ENCODE data around the gene KIF5B. TPM values are rescaled to one million over a fixed set of nuclear protein-coding genes. Genes with fewer than 3 reads are reported as not detected.

KIF5B gene
- total and polyA plus RNA-seq, 4 donors = 37.6 to 121 (median 68.0) TPM

GRCh38 chr10:32002531-32002930 is 53.7 kb downstream of the KIF5B start:
- no peak for ATAC-seq (ENCODE audit: insufficient read depth, low FRiP score)
- Histone ChIP-seq H3K9me3 (ENCODE audit: control insufficient read depth in 4 of 4, insufficient read depth in 3 of 4, low read length in 3 of 4) (no peaks in the 10 kb centered on the region), H3K4me1 (ENCODE audit: control insufficient read depth in 5 of 5, insufficient read depth in 5 of 5, low read length in 5 of 5) (peaks cover 0 to 4% (median 0%) of the 10 kb centered on the region in 5 donors), H3K27me3 (ENCODE audit: control insufficient read depth in 3 of 3, insufficient read depth in 3 of 3, low read length in 2 of 3) (no peaks in the 10 kb centered on the region), H3K9ac (ENCODE audit: insufficient read depth in 1 of 2, low read length in 2 of 2) (no peak overlapping the region), H3K27ac (ENCODE audit: low read depth in 1 of 2, low read length in 1 of 2) (no peak overlapping the region), H3K4me3 (no peak overlapping the region), H3K36me3 (ENCODE audit: control insufficient read depth in 4 of 4, insufficient read depth in 4 of 4, low read length in 4 of 4) (no peaks in the 10 kb centered on the region)
- no peak for DNase-seq
- no peak for TF ChIP-seq CTCF (IDR thresholded peaks at IDR 0.05; ENCODE audit: control extremely low read depth, extremely low read depth)
- WGBS, 2 donors = 79 to 97% methylated on average over 1 of the region's 1 CpG

- no peaks in the 10 kb centered on the region for H3K9me3 ChIP-seq (ENCODE audit: control insufficient read depth in 4 of 4, insufficient read depth in 3 of 4, low read length in 3 of 4)
- H3K27ac ChIP-seq (ENCODE audit: low read depth in 1 of 2, low read length in 1 of 2) = no peak overlapping the region
- H3K9ac ChIP-seq (ENCODE audit: insufficient read depth in 1 of 2, low read length in 2 of 2) = no peak overlapping the region
- H3K36me3 ChIP-seq (ENCODE audit: control insufficient read depth in 4 of 4, insufficient read depth in 4 of 4, low read length in 4 of 4) = no peaks in the 10 kb centered on the region
- H3K4me1 ChIP-seq (ENCODE audit: control insufficient read depth in 5 of 5, insufficient read depth in 5 of 5, low read length in 5 of 5) = peaks cover 0 to 4% (median 0%) of the 10 kb centered on the region in 5 donors
- no peaks in the 10 kb centered on the region for H3K27me3 ChIP-seq (ENCODE audit: control insufficient read depth in 3 of 3, insufficient read depth in 3 of 3, low read length in 2 of 3)
- H3K4me3 ChIP-seq = no peak overlapping the region
- WGBS, 2 donors = 52 to 62% methylated on average over 4 of the region's 4 CpGs
- DNase-seq (no peak), ATAC-seq (ENCODE audit: insufficient read depth, low FRiP score) (no peak)
- TF ChIP-seq CTCF (IDR thresholded peaks at IDR 0.05; ENCODE audit: control extremely low read depth, extremely low read depth) = no peak
These were observed 55.3 kb downstream of the KIF5B start for GRCh38 chr10:32000937-32001336.

GRCh38 chr10:31999836-32000235 is 56.4 kb downstream of the KIF5B start:
- Histone ChIP-seq H3K4me1 (ENCODE audit: control insufficient read depth in 5 of 5, insufficient read depth in 5 of 5, low read length in 5 of 5) (peaks cover 0 to 4% (median 0%) of the 10 kb centered on the region in 5 donors), H3K4me3 (no peak overlapping the region), H3K9me3 (ENCODE audit: control insufficient read depth in 4 of 4, insufficient read depth in 3 of 4, low read length in 3 of 4) (no peaks in the 10 kb centered on the region), H3K36me3 (ENCODE audit: control insufficient read depth in 4 of 4, insufficient read depth in 4 of 4, low read length in 4 of 4) (no peaks in the 10 kb centered on the region), H3K27ac (ENCODE audit: low read depth in 1 of 2, low read length in 1 of 2) (no peak overlapping the region), H3K9ac (ENCODE audit: insufficient read depth in 1 of 2, low read length in 2 of 2) (no peak overlapping the region), H3K27me3 (ENCODE audit: control insufficient read depth in 3 of 3, insufficient read depth in 3 of 3, low read length in 2 of 3) (no peaks in the 10 kb centered on the region)
- 92 to 95% methylated on average over 3 of the region's 3 CpGs for WGBS, 2 donors
- no peak for TF ChIP-seq CTCF (IDR thresholded peaks at IDR 0.05; ENCODE audit: control extremely low read depth, extremely low read depth)
- no peak for DNase-seq
- ATAC-seq (ENCODE audit: insufficient read depth, low FRiP score) = no peak

GRCh38 chr10:31999070-31999660 is 57.1 kb downstream of the KIF5B start:
- Histone ChIP-seq H3K4me3 (no peak overlapping the region), H3K27ac (ENCODE audit: low read depth in 1 of 2, low read length in 1 of 2) (no peak overlapping the region), H3K4me1 (ENCODE audit: control insufficient read depth in 5 of 5, insufficient read depth in 5 of 5, low read length in 5 of 5) (peaks cover 0 to 4% (median 0%) of the 10 kb centered on the region in 5 donors), H3K27me3 (ENCODE audit: control insufficient read depth in 3 of 3, insufficient read depth in 3 of 3, low read length in 2 of 3) (no peaks in the 10 kb centered on the region), H3K9ac (ENCODE audit: insufficient read depth in 1 of 2, low read length in 2 of 2) (no peak overlapping the region), H3K9me3 (ENCODE audit: control insufficient read depth in 4 of 4, insufficient read depth in 3 of 4, low read length in 3 of 4) (no peaks in the 10 kb centered on the region), H3K36me3 (ENCODE audit: control insufficient read depth in 4 of 4, insufficient read depth in 4 of 4, low read length in 4 of 4) (no peaks in the 10 kb centered on the region)
- 57 to 72% methylated on average over 3 of the region's 3 CpGs for WGBS, 2 donors
- ATAC-seq (ENCODE audit: insufficient read depth, low FRiP score) = no peak
- no peak for DNase-seq
- no peak for TF ChIP-seq CTCF (IDR thresholded peaks at IDR 0.05; ENCODE audit: control extremely low read depth, extremely low read depth)

Measured in lung (tissue), 12 donors.